HCT116 (cell line): Measurements from ENCODE around the gene DBET.
"Not testable (repeated sequence)": the region's sequence is repeated elsewhere in the genome, so short reads cannot be mapped to it uniquely, and the experiment has no call there.

Experiments used
- CBX3 ChIP-seq: IDR thresholded peaks from 2 replicates; pipeline ENCODE4 v1.6.1; 2012; ENCODE audit warnings: low read depth
- CEBPB ChIP-seq: IDR thresholded peaks from 2 replicates; pipeline ENCODE4 v1.6.1; 2012; ENCODE audit warnings: low read depth
- CTCF ChIP-seq, 3 experiments: fragments of 200-600 bp in 1 of 3; sonication (generic) in 1 of 3; IDR thresholded peaks in 2 of 3; conservative IDR thresholded peaks in 1 of 3; 2 replicates each; pipeline ENCODE4 v1.5.1; 2012 to 2017; ENCODE audit warnings: low read depth in 2 of 3, low read length in 2 of 3, antibody characterized with exemption in 1 of 3, borderline replicate concordance in 1 of 3, control low read depth in 1 of 3, mild to moderate bottlenecking in 1 of 3, mixed read lengths in 1 of 3, mixed run types in 1 of 3, moderate library complexity in 1 of 3; ENCODE audit not compliant: insufficient read depth in 1 of 3
- ELF1 ChIP-seq: IDR thresholded peaks from 2 replicates; pipeline ENCODE4 v1.6.1; 2012; ENCODE audit warnings: low read depth, borderline replicate concordance
- EZH2 ChIP-seq: fragments of 200-600 bp; sonication (generic); IDR thresholded peaks from 2 replicates; pipeline ENCODE4 v1.6.1; 2017; ENCODE audit warnings: antibody characterized with exemption, mixed run types
- MAX ChIP-seq: IDR thresholded peaks from 2 replicates; pipeline ENCODE4 v1.6.1; 2012
- POLR2A ChIP-seq: IDR thresholded peaks from 2 replicates; pipeline ENCODE4 v1.7.0; 2011; ENCODE audit warnings: borderline replicate concordance; ENCODE audit not compliant: insufficient read depth, insufficient read length; ENCODE audit errors: extremely low read depth
- POLR2AphosphoS5 ChIP-seq: IDR thresholded peaks from 2 replicates; pipeline ENCODE4 v1.6.1; 2011; ENCODE audit warnings: mild to moderate bottlenecking, low read depth, low read length, moderate library complexity
- REST ChIP-seq: IDR thresholded peaks from 2 replicates; pipeline ENCODE4 v1.6.1; 2012; ENCODE audit warnings: low read depth
- SIN3A ChIP-seq: IDR thresholded peaks from 2 replicates; pipeline ENCODE4 v1.6.1; 2012; ENCODE audit warnings: low read depth
- SP1 ChIP-seq: IDR thresholded peaks from 2 replicates; pipeline ENCODE4 v1.6.1; 2012; ENCODE audit warnings: low read depth
- YY1 ChIP-seq: IDR thresholded peaks from 2 replicates; pipeline ENCODE4 v1.6.1; 2011; ENCODE audit warnings: low read length, low read depth, moderate library complexity, mild to moderate bottlenecking; ENCODE audit not compliant: insufficient replicate concordance; ENCODE audit errors: extremely low read depth
- ZBTB33 ChIP-seq: IDR thresholded peaks from 2 replicates; pipeline ENCODE4 v1.6.1; 2011; ENCODE audit warnings: mild to moderate bottlenecking, low read length, moderate library complexity; ENCODE audit not compliant: insufficient replicate concordance; ENCODE audit errors: extremely low read depth
- ZNF274 ChIP-seq: fragments of 200-500 bp; sonication (Bioruptor generic); IDR thresholded peaks from 2 replicates; pipeline ENCODE4 v1.6.1; 2014; ENCODE audit warnings: mild to moderate bottlenecking, low read depth, low read length, inconsistent platforms

- not testable (repeated sequence) for TF ChIP-seq POLR2A; POLR2AphosphoS5; MAX; EZH2; SP1; CBX3; CTCF (IDR thresholded peaks at IDR 0.05 in 2 of 3, conservative IDR thresholded peaks at IDR 0.05 in 1 of 3; ENCODE audit: borderline replicate concordance in 1 of 3, insufficient read depth in 1 of 3, low read depth in 2 of 3, low read length in 2 of 3); CEBPB; ELF1; REST; SIN3A; ZBTB33; YY1; ZNF274
Measured at GRCh38 chr4:190106191-190106590, 41.9 kb downstream of the DBET start.
